IgD-negative memory B cell (primary cell): ENCODE measurements around the gene FNBP1L. TPM values are rescaled to one million over a fixed set of nuclear protein-coding genes. Genes with fewer than 3 reads are reported as not detected.

Experiments
- H3K27ac Mint-ChIP-seq, 3 donors: one replicate each; pipeline ENCODE4 v1.8.0; 2020 to 2022; ENCODE audit warnings: mild to moderate bottlenecking in 3 of 3, mixed read lengths in 3 of 3, moderate library complexity in 1 of 3
- H3K27me3 Mint-ChIP-seq: one replicate; pipeline ENCODE4 v1.8.0; 2021; ENCODE audit warnings: mixed read lengths
- H3K36me3 Mint-ChIP-seq: one replicate; pipeline ENCODE4 v1.8.0; 2020; ENCODE audit warnings: mild to moderate bottlenecking, mixed read lengths
- H3K4me1 Mint-ChIP-seq, 3 donors: one replicate each; pipeline ENCODE4 v1.8.0; 2020 to 2022; ENCODE audit warnings: mixed read lengths in 3 of 3, mild to moderate bottlenecking in 1 of 3
- H3K4me3 Mint-ChIP-seq, 4 donors: one replicate each; pipeline ENCODE4 v1.8.0; 2020 to 2022; ENCODE audit warnings: mild to moderate bottlenecking in 4 of 4, mixed read lengths in 4 of 4, moderate library complexity in 3 of 4
- H3K9me3 Mint-ChIP-seq, 3 donors: one replicate each; pipeline ENCODE4 v1.8.0; 2020 to 2021; ENCODE audit warnings: mixed read lengths in 3 of 3, mild to moderate bottlenecking in 1 of 3
- polyA plus RNA-seq: library from polyadenylated mRNA; unstranded; fragments of 300-500 nt; fragmentation: Illumina TruSeq; gene quantifications from one replicate; pipeline ENCODE4 v1.2.3, GENCODE V29; 2021

Gene FNBP1L
- polyA plus RNA-seq, result 1.5 TPM

DNA sequence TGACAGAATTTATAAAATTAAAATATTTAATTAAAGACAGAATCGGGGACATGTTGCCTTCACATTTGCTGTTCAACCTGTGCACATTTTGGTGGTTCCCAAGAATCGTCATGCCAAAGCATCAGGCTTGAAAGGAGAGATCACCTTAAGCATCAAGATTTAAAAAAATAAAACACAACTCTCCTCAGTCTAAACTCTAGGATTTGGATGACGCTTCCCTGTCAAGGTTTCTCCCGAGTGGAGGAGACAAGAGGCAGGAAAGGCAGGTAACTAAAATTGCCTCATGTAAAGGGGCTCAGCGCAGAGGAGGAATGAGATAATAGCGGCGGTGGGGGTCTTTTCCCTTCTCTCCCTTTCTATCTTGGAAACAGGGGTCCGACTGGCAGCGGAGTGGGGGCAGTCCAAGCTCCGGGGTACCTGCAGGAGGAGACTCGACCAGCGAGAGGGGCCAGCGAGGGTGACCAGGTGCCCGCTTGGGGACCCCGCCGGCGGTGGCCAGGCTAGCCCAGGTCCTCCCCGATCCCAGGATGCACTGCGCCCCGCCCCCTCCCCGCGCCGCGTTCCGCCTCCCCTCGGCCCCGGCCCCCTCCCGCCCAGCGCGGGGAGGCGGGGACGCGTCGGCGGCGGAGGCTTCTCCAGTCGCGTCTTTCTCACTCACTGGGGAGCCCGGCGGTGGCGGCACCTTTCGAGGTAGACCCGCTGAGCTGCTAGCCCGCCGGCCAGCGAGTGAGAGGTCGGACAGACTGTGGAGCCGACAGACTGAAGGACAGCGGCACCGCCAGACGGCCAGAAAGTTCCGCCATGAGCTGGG lies at the start of gene FNBP1L:
Gene FNBP1L (plus strand): TSS at position 638 of the 811 bp plus-strand sequence. CDS start 164 bp downstream, at position 802.
- peak within 1 kb of the TSS; percentile 16 to 71 (median 59) for H3K27ac Mint-ChIP-seq
- peaks cover 12% of the 10 kb centered on the region for H3K27me3 Mint-ChIP-seq
- no peaks in the 10 kb centered on the region for H3K9me3 Mint-ChIP-seq
- H3K4me3 Mint-ChIP-seq, result peak within 1 kb of the TSS; percentile 90 to 97 (median 94)
- peaks cover 21 to 25% (median 22%) of the 10 kb centered on the region in 3 donors for H3K4me1 Mint-ChIP-seq
- no peaks in the 10 kb centered on the region for H3K36me3 Mint-ChIP-seq

- no peaks in the 10 kb centered on the region for H3K4me1 Mint-ChIP-seq
- peaks cover 5% of the 10 kb centered on the region for H3K36me3 Mint-ChIP-seq
- H3K4me3 Mint-ChIP-seq, result no peak overlapping the region
- H3K27ac Mint-ChIP-seq, result no peak overlapping the region
- H3K9me3 Mint-ChIP-seq, result peaks cover 0 to 3% (median 0%) of the 10 kb centered on the region in 3 donors
- no peaks in the 10 kb centered on the region for H3K27me3 Mint-ChIP-seq
These were observed 48.1 kb upstream of the FNBP1L start for GRCh38 chr1:93399781-93400180.

DNA sequence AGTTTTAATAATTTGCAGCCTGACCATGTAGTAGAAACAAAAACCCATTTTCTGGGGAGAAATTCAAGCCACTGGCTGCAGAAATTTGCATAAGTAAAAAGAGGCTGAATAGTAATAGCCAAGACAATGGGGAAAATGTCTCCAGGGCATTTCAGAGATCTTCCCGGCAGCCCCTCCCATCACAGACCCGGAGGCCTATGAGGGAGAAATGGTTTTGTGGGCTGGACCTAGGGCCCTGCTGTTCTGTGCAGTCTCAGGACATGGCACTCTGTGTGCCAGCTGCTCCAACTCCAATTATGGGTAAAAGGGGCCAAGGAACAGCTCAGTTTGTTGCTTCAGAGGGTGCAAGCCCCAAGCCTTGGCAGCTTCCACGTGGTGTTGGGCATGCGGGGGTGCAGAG lies 39.7 kb upstream of the FNBP1L start:
- Mint-ChIP-seq H3K27me3 (peaks cover 3% of the 10 kb centered on the region), H3K4me3 (no peak overlapping the region), H3K9me3 (peaks cover 0 to 5% (median 4%) of the 10 kb centered on the region in 3 donors), H3K27ac (no peak overlapping the region), H3K4me1 (no peaks in the 10 kb centered on the region), H3K36me3 (peaks cover 2% of the 10 kb centered on the region)

- Mint-ChIP-seq H3K36me3 (peaks cover 2% of the 10 kb centered on the region), H3K27ac (no peak overlapping the region), H3K27me3 (peaks cover 7% of the 10 kb centered on the region), H3K4me1 (peaks cover 0 to 6% (median 5%) of the 10 kb centered on the region in 3 donors), H3K4me3 (no peak overlapping the region), H3K9me3 (peaks cover 0 to 2% (median 0%) of the 10 kb centered on the region in 3 donors)
These were observed 36.9 kb upstream of the FNBP1L start for GRCh38 chr1:93411000-93411399.

DNA sequence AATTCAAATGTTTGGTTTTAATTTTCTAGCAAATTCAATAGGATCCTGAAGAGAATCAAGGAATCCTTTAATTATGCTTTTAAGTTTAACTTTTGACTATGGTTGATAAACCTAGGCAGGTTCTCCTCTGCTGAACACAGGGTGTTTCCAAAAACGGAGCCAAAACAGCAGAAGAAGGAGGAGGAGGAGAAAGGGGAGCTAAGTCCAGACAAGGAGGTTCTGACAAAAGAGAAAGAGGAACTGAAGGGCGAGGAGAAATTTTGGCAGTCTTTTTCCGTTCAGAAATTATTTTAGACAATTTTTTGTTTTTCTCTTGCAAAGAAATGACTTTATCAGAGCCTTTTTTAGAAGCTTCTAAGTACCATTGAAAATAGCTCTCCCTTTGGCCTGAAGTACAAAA lies 33.2 kb upstream of the FNBP1L start:
- Mint-ChIP-seq H3K27ac (no peak overlapping the region), H3K4me3 (no peak overlapping the region)

GRCh38 chr1:93415296-93415695 lies 32.6 kb upstream of the FNBP1L start:
- Mint-ChIP-seq H3K4me1 (peaks cover 0 to 9% (median 9%) of the 10 kb centered on the region in 3 donors), H3K4me3 (no peak overlapping the region), H3K27me3 (peaks cover 7% of the 10 kb centered on the region), H3K9me3 (no peaks in the 10 kb centered on the region), H3K27ac (no peak overlapping the region), H3K36me3 (no peaks in the 10 kb centered on the region)

More for the DNA sequence above, 33.2 kb upstream of the FNBP1L start:
- Mint-ChIP-seq H3K9me3 (no peaks in the 10 kb centered on the region), H3K36me3 (no peaks in the 10 kb centered on the region), H3K4me1 (peaks cover 0 to 9% (median 9%) of the 10 kb centered on the region in 3 donors), H3K27me3 (peaks cover 7% of the 10 kb centered on the region)

GRCh38 chr1:93416183-93416582 lies 31.7 kb upstream of the FNBP1L start:
- Mint-ChIP-seq H3K4me1 (peaks cover 0 to 9% (median 9%) of the 10 kb centered on the region in 3 donors), H3K36me3 (no peaks in the 10 kb centered on the region), H3K9me3 (no peaks in the 10 kb centered on the region), H3K27me3 (peaks cover 7% of the 10 kb centered on the region), H3K4me3 (no peak overlapping the region), H3K27ac (no peak overlapping the region)

DNA sequence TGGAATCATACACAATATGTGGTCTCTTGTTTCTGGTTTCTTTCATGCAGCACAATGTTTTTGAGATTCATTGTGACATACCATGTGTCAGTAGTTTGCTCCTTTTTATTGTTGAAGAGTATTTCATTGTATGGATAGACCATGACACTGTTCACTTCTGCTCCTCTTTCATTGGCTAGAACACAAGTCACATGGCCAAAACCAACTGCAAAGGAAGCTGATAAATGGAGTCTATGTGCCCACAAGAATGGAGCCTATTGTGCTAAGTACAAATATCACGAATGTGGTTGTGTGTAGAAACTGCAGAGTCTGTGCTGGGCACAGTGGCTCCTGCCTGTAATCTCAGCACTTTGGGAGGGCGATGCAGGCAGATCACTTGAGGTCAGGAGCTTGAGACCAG lies 28.6 kb upstream of the FNBP1L start:
- H3K9me3 Mint-ChIP-seq, result no peaks in the 10 kb centered on the region

DNA sequence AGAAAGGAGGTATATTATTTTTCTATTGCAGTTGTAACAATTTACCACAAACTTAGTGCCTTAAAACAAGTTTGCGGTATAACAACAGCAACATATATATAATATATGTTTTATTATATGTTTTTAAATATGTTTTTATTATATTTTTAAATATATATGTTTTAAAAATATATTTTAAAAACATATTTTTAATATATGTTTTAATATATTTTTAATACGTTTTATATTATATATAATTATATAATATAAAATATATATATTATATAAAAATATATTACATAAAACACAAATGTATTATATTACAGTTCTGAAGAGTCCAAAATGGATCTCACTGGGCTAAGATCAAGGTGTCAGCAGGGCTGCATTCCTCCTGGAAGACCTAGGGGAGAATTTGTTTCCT lies 27.5 kb upstream of the FNBP1L start:
- no peak overlapping the region for H3K4me3 Mint-ChIP-seq
- no peak overlapping the region for H3K27ac Mint-ChIP-seq
- H3K4me1 Mint-ChIP-seq, result peaks cover 0 to 5% (median 3%) of the 10 kb centered on the region in 3 donors
- peaks cover 3% of the 10 kb centered on the region for H3K27me3 Mint-ChIP-seq
- no peaks in the 10 kb centered on the region for H3K36me3 Mint-ChIP-seq
- no peaks in the 10 kb centered on the region for H3K9me3 Mint-ChIP-seq

More for the DNA sequence above, 28.6 kb upstream of the FNBP1L start:
- H3K27me3 Mint-ChIP-seq, result peaks cover 7% of the 10 kb centered on the region
- H3K27ac Mint-ChIP-seq, result no peak overlapping the region
- H3K4me3 Mint-ChIP-seq, result no peak overlapping the region
- H3K4me1 Mint-ChIP-seq, result peaks cover 0 to 9% (median 9%) of the 10 kb centered on the region in 3 donors
- no peaks in the 10 kb centered on the region for H3K36me3 Mint-ChIP-seq

- peaks cover 2% of the 10 kb centered on the region for H3K27me3 Mint-ChIP-seq
- H3K36me3 Mint-ChIP-seq, result no peaks in the 10 kb centered on the region
- no peaks in the 10 kb centered on the region for H3K9me3 Mint-ChIP-seq
- no peaks in the 10 kb centered on the region for H3K4me1 Mint-ChIP-seq
- H3K4me3 Mint-ChIP-seq, result no peak overlapping the region
- H3K27ac Mint-ChIP-seq, result no peak overlapping the region
These were observed 21.7 kb upstream of the FNBP1L start for GRCh38 chr1:93426181-93426580.

DNA sequence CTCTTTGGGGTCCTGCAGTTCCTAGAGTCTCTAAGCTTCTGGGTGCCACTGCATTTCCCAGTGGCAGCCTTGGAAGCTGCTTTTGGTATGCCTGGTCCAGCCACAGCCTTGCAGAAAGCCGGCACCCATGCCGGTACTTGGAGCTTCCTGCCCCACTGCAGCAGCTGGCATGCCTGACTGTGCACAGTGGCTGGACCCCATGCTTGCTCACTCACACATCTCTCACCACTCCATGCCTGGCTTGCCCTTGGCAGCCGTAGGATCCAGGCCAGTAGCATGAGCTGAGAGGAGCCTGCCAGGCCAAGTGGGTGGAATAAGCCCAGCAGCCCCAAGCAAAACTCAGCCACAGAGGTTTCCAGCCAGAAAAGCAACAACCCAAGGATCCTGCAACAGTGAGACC lies 20.3 kb upstream of the FNBP1L start:
- Mint-ChIP-seq H3K9me3 (no peaks in the 10 kb centered on the region), H3K4me1 (no peaks in the 10 kb centered on the region), H3K27ac (no peak overlapping the region), H3K36me3 (no peaks in the 10 kb centered on the region), H3K27me3 (peaks cover 5% of the 10 kb centered on the region), H3K4me3 (peak overlapping the region in 1 of 4 donors; percentile 31)

DNA sequence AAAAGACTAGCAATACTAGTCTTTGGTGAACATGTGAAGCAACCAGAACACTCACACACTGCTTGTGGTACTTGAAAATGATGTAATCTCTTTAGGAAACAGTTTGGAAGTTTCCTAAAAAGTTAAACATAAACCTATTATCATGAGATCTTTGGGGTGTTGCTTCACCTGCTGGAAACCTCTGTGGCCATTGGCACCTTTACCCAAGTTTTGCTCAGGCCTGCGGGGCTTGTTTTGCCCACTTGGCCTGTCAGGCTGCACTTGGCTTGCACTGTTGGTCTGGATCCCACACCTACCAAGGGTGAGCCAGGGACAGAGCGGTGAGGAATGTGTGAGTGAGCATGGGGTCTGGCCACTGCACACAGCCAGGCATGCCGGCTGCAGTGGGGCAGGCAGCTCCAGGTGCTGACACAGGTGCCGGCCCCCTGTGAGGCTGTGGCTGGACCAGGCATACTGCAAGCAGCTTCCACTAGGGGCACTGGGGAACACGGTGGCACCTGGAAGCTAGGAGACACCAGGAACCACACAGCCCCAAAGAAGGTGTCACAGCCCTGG lies 14.4 kb upstream of the FNBP1L start:
- peaks cover 8% of the 10 kb centered on the region for H3K27me3 Mint-ChIP-seq
- peaks cover 4 to 7% (median 6%) of the 10 kb centered on the region in 3 donors for H3K4me1 Mint-ChIP-seq
- no peak overlapping the region for H3K27ac Mint-ChIP-seq
- no peak overlapping the region for H3K4me3 Mint-ChIP-seq
- no peaks in the 10 kb centered on the region for H3K9me3 Mint-ChIP-seq
- H3K36me3 Mint-ChIP-seq, result no peaks in the 10 kb centered on the region

GRCh38 chr1:93434088-93434487 lies 13.8 kb upstream of the FNBP1L start:
- H3K27me3 Mint-ChIP-seq, result peaks cover 8% of the 10 kb centered on the region
- H3K36me3 Mint-ChIP-seq, result no peaks in the 10 kb centered on the region
- H3K27ac Mint-ChIP-seq, result no peak overlapping the region

DNA sequence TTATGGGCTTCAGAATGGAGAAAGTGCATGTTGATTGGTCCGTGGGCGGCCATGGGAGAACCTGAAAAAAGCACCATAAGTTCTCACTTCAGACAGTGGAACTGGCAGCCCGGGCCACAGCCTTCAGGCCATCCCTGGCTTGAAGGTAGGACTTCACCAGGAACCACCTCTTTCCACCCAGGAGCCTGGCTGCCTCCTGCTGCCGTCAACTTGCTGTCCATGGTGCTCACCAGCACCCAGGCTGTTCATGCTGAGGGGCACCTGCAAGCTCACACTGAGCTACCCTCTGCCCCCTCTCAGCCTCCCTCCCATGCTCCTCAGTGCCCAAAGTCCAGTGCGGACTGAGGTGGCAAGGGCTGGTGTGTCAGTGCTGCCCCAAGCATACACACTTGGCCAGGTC lies 12.9 kb upstream of the FNBP1L start:
- H3K36me3 Mint-ChIP-seq, result no peaks in the 10 kb centered on the region
- peaks cover 4 to 7% (median 6%) of the 10 kb centered on the region in 3 donors for H3K4me1 Mint-ChIP-seq
- H3K27me3 Mint-ChIP-seq, result peaks cover 8% of the 10 kb centered on the region
- H3K9me3 Mint-ChIP-seq, result no peaks in the 10 kb centered on the region
- H3K27ac Mint-ChIP-seq, result no peak overlapping the region
- no peak overlapping the region for H3K4me3 Mint-ChIP-seq

More at GRCh38 chr1:93434088-93434487, 13.8 kb upstream of the FNBP1L start:
- H3K4me1 Mint-ChIP-seq, result peaks cover 4 to 7% (median 6%) of the 10 kb centered on the region in 3 donors
- H3K4me3 Mint-ChIP-seq, result no peak overlapping the region
- H3K9me3 Mint-ChIP-seq, result no peaks in the 10 kb centered on the region

DNA sequence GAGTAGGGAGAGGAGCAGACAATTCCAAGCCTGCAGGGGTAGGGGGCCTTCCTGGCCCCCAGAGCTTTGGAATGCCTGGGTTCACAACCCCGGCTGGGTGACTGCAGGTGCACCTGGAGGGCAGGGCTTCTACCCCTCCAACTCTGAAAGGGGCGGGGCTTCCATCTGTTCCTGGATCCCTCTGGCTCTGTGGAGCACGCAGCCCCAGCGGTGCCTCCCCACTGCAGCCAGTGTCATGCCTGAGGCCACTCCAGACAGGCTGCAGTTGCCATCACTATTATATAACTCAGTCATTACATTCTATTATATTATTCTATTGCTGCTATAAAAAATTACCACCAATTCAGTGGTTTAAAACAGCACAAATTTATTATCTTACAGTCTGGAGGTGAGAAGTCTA lies 12.5 kb upstream of the FNBP1L start:
- Mint-ChIP-seq H3K36me3 (no peaks in the 10 kb centered on the region), H3K27me3 (peaks cover 8% of the 10 kb centered on the region), H3K27ac (no peak overlapping the region), H3K4me1 (peaks cover 4 to 7% (median 6%) of the 10 kb centered on the region in 3 donors), H3K4me3 (no peak overlapping the region), H3K9me3 (no peaks in the 10 kb centered on the region)
